Measurements from ENCODE around the gene PCBP2. TPM values are rescaled to one million over a fixed set of nuclear protein-coding genes. Genes with fewer than 3 reads are reported as not detected.
"Not testable (repeated sequence)": the region's sequence is repeated elsewhere in the genome, so short reads cannot be mapped to it uniquely, and the experiment has no call there.

PCBP2 gene
- total RNA-seq, 2 experiments from 2014 or later = 738 to 756 TPM

GRCh38 chr12:53478865-53479264 is 27.0 kb downstream of the PCBP2 start:
- CTCF ChIA-PET = interaction anchor here (0.7 to 7.1 kb wide), 5 partner anchors 10 to 468 kb away, joined by 3 to 54 read pairs (median 4); partner anchors contain the start of gene NPFF
- Mint-ChIP-seq H3K36me3 (ENCODE audit: low read depth) (peaks cover 77% of the 10 kb centered on the region), H3K27ac (peak overlapping the region; percentile 59), H3K4me3 (no peak overlapping the region), H3K9me3 (no peaks in the 10 kb centered on the region), H3K27me3 (no peaks in the 10 kb centered on the region), H3K4me1 (peaks cover 47% of the 10 kb centered on the region)
- no peak for DNase-seq
- POLR2A ChIA-PET = interaction anchor here (0.9 to 20.5 kb wide), 4 partner anchors 8 to 134 kb away, joined by 3 to 281 read pairs (median 5); no protein-coding TSS in a partner anchor

- Mint-ChIP-seq H3K27ac (peak overlapping the region; percentile 59), H3K36me3 (ENCODE audit: low read depth) (peaks cover 77% of the 10 kb centered on the region)
- CTCF ChIA-PET = interaction anchor here (0.7 to 1.2 kb wide), 4 partner anchors 10 to 468 kb away, joined by 3 to 5 read pairs (median 4); no protein-coding TSS in a partner anchor
Measured at GRCh38 chr12:53479331-53479730, 27.4 kb downstream of the PCBP2 start.

GRCh38 chr12:53480491-53481442 is 28.9 kb downstream of the PCBP2 start:
- no peak overlapping the region for H3K27ac Mint-ChIP-seq
- peaks cover 29% of the 10 kb centered on the region for H3K4me1 Mint-ChIP-seq
- peaks cover 77% of the 10 kb centered on the region for H3K36me3 Mint-ChIP-seq (ENCODE audit: low read depth)
- POLR2A ChIA-PET = interaction anchor here (1.0 to 20.5 kb wide), 6 partner anchors 8 to 136 kb away, joined by 3 to 281 read pairs (median 14); partner anchors contain the start of genes MAP3K12 and TARBP2
- CTCF ChIA-PET = interaction anchor here (1.2 to 2.2 kb wide), 4 partner anchors 8 to 59 kb away, joined by 3 to 13 read pairs (median 6); partner anchors contain the start of gene TARBP2
- no peak overlapping the region for H3K4me3 Mint-ChIP-seq
- H3K27me3 Mint-ChIP-seq = no peaks in the 10 kb centered on the region
- DNase-seq = no peak
- no peaks in the 10 kb centered on the region for H3K9me3 Mint-ChIP-seq

More at GRCh38 chr12:53479331-53479730, 27.4 kb downstream of the PCBP2 start:
- no peaks in the 10 kb centered on the region for H3K9me3 Mint-ChIP-seq
- peaks cover 42% of the 10 kb centered on the region for H3K4me1 Mint-ChIP-seq
- no peaks in the 10 kb centered on the region for H3K27me3 Mint-ChIP-seq
- POLR2A ChIA-PET = interaction anchor here (0.9 to 20.5 kb wide), 4 partner anchors 9 to 135 kb away, joined by 3 to 281 read pairs (median 4); no protein-coding TSS in a partner anchor
- DNase-seq = no peak
- no peak overlapping the region for H3K4me3 Mint-ChIP-seq

- H3K9me3 Mint-ChIP-seq, H3K27me3 Mint-ChIP-seq, H3K27ac Mint-ChIP-seq, DNase-seq, H3K4me3 Mint-ChIP-seq: not testable (repeated sequence)
- Mint-ChIP-seq H3K36me3 (ENCODE audit: low read depth) (peaks cover 75% of the 10 kb centered on the region), H3K4me1 (peaks cover 24% of the 10 kb centered on the region)
- CTCF ChIA-PET = interaction anchor here (0.6 to 2.2 kb wide), 7 partner anchors 9 to 171 kb away, joined by 3 to 13 read pairs (median 5); partner anchors contain the start of gene TARBP2
- POLR2A ChIA-PET = interaction anchor here (1.0 to 20.5 kb wide), 8 partner anchors 8 to 275 kb away, joined by 3 to 281 read pairs (median 14); partner anchors contain the start of genes MAP3K12 and TARBP2
Measured at GRCh38 chr12:53481458-53481857, 29.6 kb downstream of the PCBP2 start.

GRCh38 chr12:53481939-53482586 is 30.2 kb downstream of the PCBP2 start:
- Mint-ChIP-seq H3K4me3 (no peak overlapping the region), H3K36me3 (ENCODE audit: low read depth) (peaks cover 72% of the 10 kb centered on the region), H3K27ac (no peak overlapping the region), H3K27me3 (no peaks in the 10 kb centered on the region), H3K9me3 (no peaks in the 10 kb centered on the region), H3K4me1 (peaks cover 19% of the 10 kb centered on the region)
- DNase-seq = no peak
- ChIA-PET CTCF (interaction anchor here (0.6 to 2.2 kb wide), 8 partner anchors 9 to 171 kb away, joined by 3 to 13 read pairs (median 4); partner anchors contain the start of gene TARBP2), POLR2A (interaction anchor here (1.0 to 20.5 kb wide), 9 partner anchors 9 to 276 kb away, joined by 3 to 281 read pairs (median 6); partner anchors contain the start of genes MAP3K12, PFDN5 and TARBP2)

GRCh38 chr12:53482626-53483168 is 30.8 kb downstream of the PCBP2 start:
- H3K36me3 Mint-ChIP-seq (ENCODE audit: low read depth) = peaks cover 72% of the 10 kb centered on the region
- no peak for DNase-seq
- no peak overlapping the region for H3K27ac Mint-ChIP-seq
- CTCF ChIA-PET = interaction anchor here (1.1 to 2.2 kb wide), 6 partner anchors 9 to 159 kb away, joined by 3 to 13 read pairs (median 7); no protein-coding TSS in a partner anchor
- no peak overlapping the region for H3K4me3 Mint-ChIP-seq
- no peaks in the 10 kb centered on the region for H3K27me3 Mint-ChIP-seq
- no peaks in the 10 kb centered on the region for H3K9me3 Mint-ChIP-seq
- POLR2A ChIA-PET = interaction anchor here (0.8 to 20.5 kb wide), 9 partner anchors 10 to 276 kb away, joined by 3 to 281 read pairs (median 6); partner anchors contain the start of genes MAP3K12, PFDN5 and TARBP2
- peaks cover 17% of the 10 kb centered on the region for H3K4me1 Mint-ChIP-seq

- POLR2A ChIA-PET = interaction anchor here (0.8 to 20.5 kb wide), 8 partner anchors 9 to 188 kb away, joined by 3 to 281 read pairs (median 12); partner anchors contain the start of genes MAP3K12, PFDN5, SP1 and TARBP2
- Mint-ChIP-seq H3K4me1 (peaks cover 15% of the 10 kb centered on the region), H3K9me3 (no peaks in the 10 kb centered on the region), H3K36me3 (ENCODE audit: low read depth) (peaks cover 69% of the 10 kb centered on the region), H3K4me3 (no peak overlapping the region), H3K27ac (no peak overlapping the region), H3K27me3 (no peaks in the 10 kb centered on the region)
- DNase-seq = no peak
- CTCF ChIA-PET = interaction anchor here (0.6 to 2.2 kb wide), 4 partner anchors 8 to 128 kb away, joined by 3 to 13 read pairs (median 6); no protein-coding TSS in a partner anchor
Measured at GRCh38 chr12:53483225-53483978, 31.5 kb downstream of the PCBP2 start.

GRCh38 chr12:53483979-53484377 is 32.1 kb downstream of the PCBP2 start:
- Mint-ChIP-seq H3K4me1 (peaks cover 12% of the 10 kb centered on the region), H3K9me3 (no peaks in the 10 kb centered on the region), H3K27ac (peak overlapping the region; percentile 26), H3K36me3 (ENCODE audit: low read depth) (peaks cover 66% of the 10 kb centered on the region), H3K27me3 (no peaks in the 10 kb centered on the region), H3K4me3 (no peak overlapping the region)
- POLR2A ChIA-PET = interaction anchor here (1.2 to 20.5 kb wide), 5 partner anchors 9 to 104 kb away, joined by 3 to 281 read pairs (median 34); partner anchors contain the start of gene SP1
- CTCF ChIA-PET = interaction anchor here (0.6 kb wide), 1 partner anchor 128 kb away, joined by 3 read pairs; no protein-coding TSS in a partner anchor
- DNase-seq = no peak

GRCh38 chr12:53484686-53485575 is 33.0 kb downstream of the PCBP2 start:
- POLR2A ChIA-PET = interaction anchor here (0.9 to 3.4 kb wide), 3 partner anchors 8 to 29 kb away, joined by 3 to 34 read pairs (median 16); no protein-coding TSS in a partner anchor
- Mint-ChIP-seq H3K4me1 (peaks cover 7% of the 10 kb centered on the region), H3K36me3 (ENCODE audit: low read depth) (peaks cover 57% of the 10 kb centered on the region), H3K9me3 (no peaks in the 10 kb centered on the region), H3K27me3 (no peaks in the 10 kb centered on the region), H3K27ac (peak overlapping the region; percentile 21), H3K4me3 (no peak overlapping the region)
- DNase-seq = no peak
- CTCF ChIA-PET = no interaction called here

GRCh38 chr12:53485955-53486735 is 34.2 kb downstream of the PCBP2 start:
- ChIA-PET CTCF (no interaction called here), POLR2A (interaction anchor here (0.7 to 3.4 kb wide), 6 partner anchors 8 to 91 kb away, joined by 3 to 16 read pairs (median 4); partner anchors contain the start of gene MAP3K12)
- H3K27ac Mint-ChIP-seq = no peak overlapping the region
- no peaks in the 10 kb centered on the region for H3K9me3 Mint-ChIP-seq
- H3K36me3 Mint-ChIP-seq (ENCODE audit: low read depth) = peaks cover 49% of the 10 kb centered on the region
- no peak overlapping the region for H3K4me3 Mint-ChIP-seq
- H3K4me1 Mint-ChIP-seq = no peaks in the 10 kb centered on the region
- DNase-seq = no peak
- H3K27me3 Mint-ChIP-seq = no peaks in the 10 kb centered on the region

Data from activated CD4-positive, alpha-beta memory T cell treated with anti-CD3 and anti-CD28 coated beads, Interleukin-2, amount 10 ng/mL, durations not matched to agents 7 days and 5 days (primary cell).